ENCODE data around the gene ADAM12.
A peak's percentile ranks its signal among the peaks of the same experiment; 100 is the strongest.

Gene ADAM12

DNA sequence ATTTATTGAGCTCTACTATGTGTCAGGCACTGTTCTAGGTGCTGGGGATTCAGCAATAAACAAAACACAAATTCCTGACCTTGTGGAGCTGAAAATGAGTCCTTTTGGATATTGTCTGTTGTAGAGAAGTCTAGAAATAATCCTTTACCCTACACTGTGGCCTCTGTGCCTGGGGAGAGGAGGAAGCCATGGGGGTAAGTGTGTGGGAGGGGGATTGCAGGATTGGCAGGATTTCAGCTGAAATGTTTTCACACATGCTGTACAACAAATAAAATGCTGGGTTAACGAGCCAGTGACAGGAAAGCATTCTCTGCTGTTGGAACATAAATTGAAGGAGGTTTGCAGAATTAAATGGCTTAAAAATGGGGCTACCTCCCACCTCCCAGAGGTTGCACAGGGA lies 302.5 kb downstream of the ADAM12 start:
- DNase-seq (ENCODE audit: low read depth): no peak
- no peak overlapping the region for H3K4me3 ChIP-seq (ENCODE audit: low read depth, low read length)

DNA sequence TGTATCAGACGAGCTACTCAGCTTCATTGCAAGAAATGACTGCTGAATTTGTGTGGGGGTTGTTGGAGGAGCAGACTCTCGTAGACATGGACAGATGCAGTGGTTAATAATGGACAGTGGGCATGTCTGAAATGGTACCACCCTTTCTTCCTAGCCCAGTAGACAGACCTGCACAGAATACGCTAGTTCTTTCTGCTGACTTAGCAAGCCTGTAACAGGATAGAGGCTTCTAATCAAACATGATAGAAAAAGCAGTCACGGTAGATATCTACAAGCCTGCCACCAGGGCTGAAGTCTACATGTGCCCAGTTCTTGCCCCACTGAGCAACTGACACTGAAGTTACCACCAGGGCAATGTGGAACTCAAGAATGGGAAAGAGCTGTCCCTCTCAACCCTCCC lies 303.9 kb downstream of the ADAM12 start:
- no peak for DNase-seq (ENCODE audit: low read depth)
- no peak overlapping the region for H3K4me3 ChIP-seq (ENCODE audit: low read depth, low read length)

DNA sequence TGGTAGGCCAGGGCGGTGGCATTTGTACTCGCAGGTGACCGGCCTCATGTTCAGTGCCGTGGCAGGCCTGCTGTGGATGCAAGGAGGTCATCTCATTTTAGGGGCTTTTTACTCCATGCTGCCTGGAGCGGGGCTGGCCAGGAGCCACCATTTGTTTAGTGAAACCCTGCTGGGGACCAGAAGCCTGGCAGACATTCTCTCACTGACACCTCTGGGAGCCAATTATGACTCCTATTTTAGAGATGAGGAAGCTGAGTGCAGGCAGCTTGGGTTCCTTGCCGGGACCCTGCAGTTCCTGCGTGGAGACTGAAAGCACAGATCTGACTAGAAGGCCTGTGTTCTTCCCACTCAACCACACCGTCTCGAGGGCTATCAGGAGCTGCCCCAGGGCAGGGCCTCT lies 305.3 kb downstream of the ADAM12 start:
- no peak for DNase-seq (ENCODE audit: low read depth)
- H3K4me3 ChIP-seq (ENCODE audit: low read depth, low read length): no peak overlapping the region

DNA sequence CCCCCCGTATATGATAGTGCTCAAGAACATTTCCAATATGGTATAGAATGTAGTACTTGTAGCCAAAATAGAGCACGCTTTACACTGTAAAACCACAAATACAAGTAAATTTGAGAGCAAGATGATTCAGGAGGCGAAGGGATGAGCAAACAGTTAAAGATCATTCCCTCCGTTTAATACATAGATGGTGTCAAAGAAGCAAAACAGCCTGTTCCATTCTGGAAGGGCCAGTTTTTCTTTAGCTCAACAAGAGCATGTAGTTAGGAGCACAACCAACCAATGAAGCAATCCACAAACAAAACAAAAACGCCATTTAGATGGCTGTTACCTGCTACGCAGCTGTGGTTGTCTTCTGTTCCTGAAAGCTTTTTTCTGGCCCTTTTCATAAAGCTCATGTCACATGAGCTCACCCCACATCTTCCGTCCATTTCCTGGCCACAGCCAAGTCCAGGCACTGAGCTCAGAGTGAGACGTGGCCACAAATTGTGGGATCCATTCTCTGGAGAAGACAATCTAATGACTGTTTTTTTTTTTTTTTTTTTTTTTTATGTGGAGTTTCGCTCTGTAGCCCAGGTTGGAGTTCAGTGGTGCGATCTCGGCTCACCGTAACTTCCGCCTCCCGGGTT lies 306.3 kb downstream of the ADAM12 start:
- H3K4me3 ChIP-seq (ENCODE audit: low read depth, low read length): no peak overlapping the region
- DNase-seq (ENCODE audit: low read depth): no peak

DNA sequence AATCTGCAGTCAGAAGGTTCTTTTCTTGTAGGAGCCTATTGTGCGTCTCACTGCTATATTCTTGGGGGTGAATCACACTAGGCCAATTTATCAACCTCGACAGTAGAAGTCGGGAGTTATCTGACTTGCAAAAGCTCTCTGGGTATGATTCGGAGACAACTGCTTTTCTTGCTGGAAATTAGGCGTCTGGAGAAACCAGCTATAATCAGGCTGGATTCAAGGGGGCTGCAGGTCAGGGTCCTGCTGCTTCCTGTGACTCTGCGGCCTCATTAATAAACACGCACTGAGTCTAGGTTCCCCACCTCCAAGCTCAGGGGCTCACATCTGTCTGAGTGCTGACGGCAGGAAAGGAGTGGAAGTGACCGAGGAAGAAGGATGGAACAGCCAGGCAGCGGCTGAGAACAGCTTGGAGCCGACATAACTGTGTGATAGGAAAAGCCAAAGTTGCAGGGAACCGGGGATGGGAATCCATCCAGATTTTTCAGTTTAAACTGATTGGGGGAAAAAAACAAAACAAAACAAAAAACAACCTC lies 307.3 kb downstream of the ADAM12 start:
- no peak for DNase-seq (ENCODE audit: low read depth)
- H3K4me3 ChIP-seq (ENCODE audit: low read depth, low read length): no peak overlapping the region

DNA sequence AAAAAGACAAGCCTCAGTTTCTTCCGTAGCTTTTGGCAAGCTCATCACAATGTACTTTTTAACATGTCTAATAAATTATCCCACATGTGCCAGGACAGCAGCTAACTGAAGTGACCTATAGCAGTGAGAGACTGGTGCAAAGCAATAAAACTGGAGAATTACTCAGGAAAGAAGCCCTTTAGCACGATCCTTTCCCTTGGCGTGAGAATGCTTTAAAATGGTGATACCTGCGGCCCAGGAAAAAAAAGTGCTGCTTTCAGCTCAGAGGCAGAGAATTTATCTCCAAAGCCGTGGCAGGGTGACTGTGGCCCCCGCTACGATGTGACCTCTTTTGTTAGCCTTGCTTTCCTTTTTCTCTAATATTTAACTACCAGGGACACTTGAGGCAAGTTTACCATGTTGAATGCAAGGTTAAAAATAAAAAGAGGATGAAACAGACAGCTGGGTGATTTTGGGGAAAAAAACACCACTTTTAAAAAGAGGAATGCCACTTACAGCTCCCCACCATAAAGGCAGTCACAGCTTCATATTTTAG lies 307.9 kb downstream of the ADAM12 start:
- H3K4me3 ChIP-seq (ENCODE audit: low read depth, low read length): no peak overlapping the region
- DNase-seq (ENCODE audit: low read depth): no peak

DNA sequence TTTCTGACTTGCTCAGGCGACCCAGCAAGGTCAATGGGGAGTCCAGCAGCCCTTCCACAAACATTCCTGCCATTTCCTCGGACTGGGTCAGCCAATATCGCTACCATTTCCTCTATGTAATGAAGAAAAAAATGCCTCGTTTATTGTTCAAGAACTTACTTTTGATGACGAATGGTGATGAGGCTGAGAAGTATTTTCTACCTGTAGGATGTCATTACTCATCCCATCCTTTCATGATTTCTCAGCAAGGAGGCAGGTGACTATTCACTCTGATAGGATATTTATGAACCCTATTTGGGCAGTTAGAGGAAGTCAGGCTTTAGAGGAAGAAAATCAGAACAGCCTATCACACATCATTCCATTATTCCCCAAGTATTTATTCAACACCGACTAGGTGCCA lies 313.3 kb downstream of the ADAM12 start:
- H3K4me3 ChIP-seq (ENCODE audit: low read depth, low read length): no peak overlapping the region
- DNase-seq (ENCODE audit: low read depth): no peak

DNA sequence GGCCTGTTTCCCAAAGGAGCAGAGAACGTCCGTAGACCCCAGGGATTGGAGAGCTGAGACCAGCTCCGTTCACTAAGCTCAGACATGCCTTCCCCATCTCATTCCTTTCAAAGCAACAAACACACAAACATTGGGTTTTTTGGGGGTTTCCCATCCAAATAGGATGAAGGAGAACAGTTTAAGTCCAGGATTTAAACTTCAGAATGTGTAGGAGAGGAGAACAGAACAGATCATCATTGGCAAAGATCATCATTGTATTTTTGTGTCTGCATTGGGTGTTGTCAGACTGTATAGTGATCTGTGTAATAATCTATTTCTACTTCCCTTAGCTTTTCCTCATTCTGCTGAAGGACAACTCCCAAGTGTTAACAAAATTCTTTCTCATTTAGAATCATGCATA lies 314.0 kb downstream of the ADAM12 start:
- no peak overlapping the region for H3K4me3 ChIP-seq (ENCODE audit: low read depth, low read length)
- no peak for DNase-seq (ENCODE audit: low read depth)

DNA sequence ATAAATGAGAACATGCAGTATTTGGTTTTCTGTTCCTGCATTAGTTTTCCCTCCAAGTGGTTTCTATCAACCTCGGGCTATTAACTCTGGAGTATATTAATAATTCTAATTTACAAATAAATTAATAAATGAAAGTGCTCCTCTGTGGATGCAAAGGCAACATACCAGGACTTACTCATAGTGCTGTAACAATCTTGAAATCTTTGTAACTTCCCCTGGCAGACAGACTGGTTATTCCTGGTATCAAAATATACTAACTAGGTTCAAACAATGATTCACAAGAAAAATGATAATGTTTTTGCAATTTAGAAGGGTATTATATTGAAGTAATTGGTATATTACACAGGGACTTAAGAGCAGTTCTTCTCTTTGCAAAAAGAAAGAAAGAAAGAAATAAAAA lies 314.7 kb downstream of the ADAM12 start:
- H3K4me3 ChIP-seq (ENCODE audit: low read depth, low read length): no peak overlapping the region
- no peak for DNase-seq (ENCODE audit: low read depth)

DNA sequence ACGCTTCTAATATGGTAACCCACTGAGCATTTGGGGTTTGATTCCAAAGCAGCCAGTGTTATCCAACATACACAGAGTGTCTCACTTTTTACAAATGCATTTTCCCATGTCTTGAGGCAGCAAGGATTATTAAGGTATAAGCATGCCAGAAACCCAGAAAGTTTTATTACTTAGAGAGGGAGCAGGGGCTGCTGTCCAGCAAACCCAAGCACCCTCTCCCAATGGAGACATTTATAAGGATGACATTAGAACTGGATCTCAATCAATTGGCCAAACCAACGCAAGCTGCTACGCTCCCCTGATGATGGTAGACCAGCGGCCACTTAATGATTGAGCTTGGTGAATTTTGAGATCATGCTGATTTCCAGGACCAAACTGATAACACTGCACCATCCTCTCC lies 315.7 kb downstream of the ADAM12 start:
- H3K4me3 ChIP-seq (ENCODE audit: low read depth, low read length): no peak overlapping the region
- no peak for DNase-seq (ENCODE audit: low read depth)

DNA sequence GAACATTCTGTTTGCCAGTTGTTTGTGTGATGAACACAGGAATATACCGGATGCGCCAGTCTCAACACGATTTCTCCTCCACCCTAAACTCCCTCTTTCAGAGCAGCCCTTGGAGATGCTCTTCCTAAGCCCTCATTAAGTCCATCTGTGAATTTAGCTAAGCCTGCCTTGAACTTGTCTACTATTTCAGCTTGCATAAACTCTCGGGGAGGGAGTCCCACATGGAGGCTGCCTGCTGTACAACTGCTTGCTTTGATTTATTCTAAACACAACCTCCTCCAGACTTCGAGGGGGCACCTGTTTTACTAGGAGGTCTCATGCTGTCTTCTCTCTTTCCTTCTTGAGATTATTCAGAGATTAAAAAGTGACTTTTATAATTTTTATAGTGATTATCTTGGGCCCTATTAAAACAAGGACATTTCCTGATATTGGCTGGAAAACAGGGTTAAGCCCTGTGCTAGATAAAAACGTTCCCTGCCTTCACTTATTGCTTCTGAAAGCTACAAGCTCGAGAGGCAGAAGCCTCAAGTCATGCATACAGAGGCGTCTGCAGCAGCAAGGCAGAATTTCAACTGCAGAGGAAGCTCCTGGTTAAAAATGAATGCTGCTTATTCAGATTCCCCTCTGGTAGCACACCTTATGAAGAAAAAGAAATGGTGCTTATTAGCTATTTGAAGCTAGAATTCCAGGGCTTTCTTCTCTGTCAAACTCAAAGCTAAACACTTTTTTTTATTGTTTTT lies 317.6 kb downstream of the ADAM12 start:
- DNase-seq (ENCODE audit: low read depth): no peak
- H3K4me3 ChIP-seq (ENCODE audit: low read depth, low read length): no peak overlapping the region

DNA sequence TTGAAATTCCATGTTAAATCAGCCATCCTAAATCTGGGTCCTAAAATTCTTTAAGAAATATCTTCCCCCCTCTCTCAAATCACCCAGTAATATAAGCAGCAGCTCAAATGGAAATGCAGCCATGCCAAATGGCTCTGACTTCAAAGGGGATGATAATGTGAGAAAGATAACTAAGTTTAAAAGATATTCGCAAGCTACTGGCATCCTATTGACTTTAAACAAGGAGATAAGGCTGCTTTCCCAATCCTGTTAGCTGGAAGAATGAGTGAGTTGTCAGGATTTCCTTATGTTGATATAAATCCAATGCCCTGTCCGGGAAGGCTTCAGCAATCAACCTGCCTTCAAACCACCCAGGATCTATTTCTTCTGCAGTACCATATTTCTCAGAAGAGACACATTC lies 320.0 kb downstream of the ADAM12 start:
- DNase-seq (ENCODE audit: low read depth): no peak

DNA sequence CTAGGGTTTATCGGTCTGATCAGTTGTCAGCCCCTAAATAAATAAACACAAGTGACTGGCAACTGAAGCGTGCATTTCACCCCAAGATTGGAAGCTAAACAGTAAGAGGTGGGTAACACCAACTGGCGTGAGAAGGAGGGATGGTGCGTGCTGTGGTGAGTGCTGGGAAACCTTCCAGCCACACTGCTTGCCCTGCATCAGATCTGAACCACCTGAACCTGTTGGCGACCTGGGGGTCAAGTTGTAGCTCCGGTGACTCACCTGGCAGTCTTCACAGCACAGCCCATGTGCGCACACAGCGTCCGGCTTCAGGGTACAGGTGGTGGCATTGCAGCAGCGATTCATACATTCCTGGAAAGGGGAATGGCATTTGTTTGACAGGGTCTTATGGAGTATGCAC lies 321.8 kb downstream of the ADAM12 start:
- no peak for DNase-seq (ENCODE audit: low read depth)
- no peak overlapping the region for H3K4me3 ChIP-seq (ENCODE audit: low read depth, low read length)

More for the DNA sequence above, 320.0 kb downstream of the ADAM12 start:
- no peak overlapping the region for H3K4me3 ChIP-seq (ENCODE audit: low read depth, low read length)

DNA sequence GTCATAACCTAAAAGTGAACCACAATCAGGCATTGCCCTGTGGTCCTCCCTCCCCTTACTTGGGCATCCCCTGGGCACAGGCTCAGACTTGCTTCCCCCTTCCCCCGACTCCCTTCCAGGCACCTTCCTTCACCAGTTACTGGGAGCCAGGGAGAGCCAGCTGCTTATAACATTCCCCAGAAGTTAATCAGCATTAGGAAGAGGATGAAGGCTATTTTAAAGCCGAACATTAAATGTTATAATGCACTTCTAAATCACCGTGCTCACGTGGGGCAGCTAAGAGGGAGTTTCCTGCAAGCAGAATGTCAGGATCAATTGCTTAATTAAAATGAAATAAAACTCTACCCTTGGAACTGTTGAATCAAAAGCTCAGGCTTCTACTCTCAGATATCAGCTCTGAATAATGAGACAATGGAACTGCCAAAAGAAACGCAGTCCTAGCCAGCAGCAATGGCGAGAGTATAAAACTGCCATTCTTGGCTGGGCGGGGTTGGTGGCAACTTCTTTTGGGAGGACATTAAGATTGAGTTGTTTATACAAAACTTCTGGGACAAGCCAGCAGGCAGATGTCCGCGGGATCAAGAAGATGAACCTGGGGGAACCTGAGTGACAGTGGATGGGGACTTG lies 322.4 kb downstream of the ADAM12 start:
- DNase-seq (ENCODE audit: low read depth): no peak
- no peak overlapping the region for H3K4me3 ChIP-seq (ENCODE audit: low read depth, low read length)

DNA sequence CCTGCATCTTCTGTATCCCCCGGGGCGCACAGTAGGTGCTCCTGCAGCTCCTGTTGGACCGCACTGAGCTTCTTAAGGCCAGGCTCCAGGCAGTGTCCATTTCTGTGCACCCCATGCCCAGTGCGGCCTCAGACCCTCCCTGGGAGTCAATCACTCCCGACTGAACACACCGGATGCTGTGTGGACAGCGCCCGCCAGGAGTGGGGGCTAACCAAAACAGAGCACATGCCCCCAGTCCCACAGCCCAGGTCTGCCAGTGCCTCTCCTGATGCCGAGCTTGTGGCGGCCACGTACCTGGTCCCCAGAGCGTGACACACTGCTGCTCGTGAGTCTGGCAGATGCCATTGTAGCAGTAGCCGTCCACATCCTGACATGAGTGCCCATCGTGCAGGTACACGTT lies 323.8 kb downstream of the ADAM12 start:
- H3K4me3 ChIP-seq (ENCODE audit: low read depth, low read length): no peak overlapping the region
- no peak for DNase-seq (ENCODE audit: low read depth)

DNA sequence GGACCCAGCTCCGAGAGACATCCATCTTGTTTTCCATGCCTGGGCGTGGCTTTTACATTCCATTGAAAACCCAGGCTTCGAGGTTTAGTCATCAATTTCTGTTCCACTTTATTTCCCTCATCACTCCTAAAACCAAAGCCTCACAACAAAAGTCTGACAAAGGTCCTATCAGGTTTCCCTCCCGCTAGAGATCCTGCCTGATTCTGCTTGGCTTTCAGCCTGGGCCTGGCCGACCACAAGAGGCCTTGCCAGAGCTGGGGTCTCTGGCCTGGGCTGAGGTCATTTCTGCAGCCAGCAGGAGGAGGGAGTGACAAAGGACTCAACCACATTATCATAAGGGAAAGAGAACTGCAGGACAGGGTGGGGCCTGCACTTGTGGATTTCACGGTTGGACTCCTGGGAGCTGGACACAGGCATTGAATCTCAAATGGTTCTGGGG lies 324.9 kb downstream of the ADAM12 start:
- DNase-seq (ENCODE audit: low read depth): peak; percentile 75
- H3K4me3 ChIP-seq (ENCODE audit: low read depth, low read length): no peak overlapping the region

DNA sequence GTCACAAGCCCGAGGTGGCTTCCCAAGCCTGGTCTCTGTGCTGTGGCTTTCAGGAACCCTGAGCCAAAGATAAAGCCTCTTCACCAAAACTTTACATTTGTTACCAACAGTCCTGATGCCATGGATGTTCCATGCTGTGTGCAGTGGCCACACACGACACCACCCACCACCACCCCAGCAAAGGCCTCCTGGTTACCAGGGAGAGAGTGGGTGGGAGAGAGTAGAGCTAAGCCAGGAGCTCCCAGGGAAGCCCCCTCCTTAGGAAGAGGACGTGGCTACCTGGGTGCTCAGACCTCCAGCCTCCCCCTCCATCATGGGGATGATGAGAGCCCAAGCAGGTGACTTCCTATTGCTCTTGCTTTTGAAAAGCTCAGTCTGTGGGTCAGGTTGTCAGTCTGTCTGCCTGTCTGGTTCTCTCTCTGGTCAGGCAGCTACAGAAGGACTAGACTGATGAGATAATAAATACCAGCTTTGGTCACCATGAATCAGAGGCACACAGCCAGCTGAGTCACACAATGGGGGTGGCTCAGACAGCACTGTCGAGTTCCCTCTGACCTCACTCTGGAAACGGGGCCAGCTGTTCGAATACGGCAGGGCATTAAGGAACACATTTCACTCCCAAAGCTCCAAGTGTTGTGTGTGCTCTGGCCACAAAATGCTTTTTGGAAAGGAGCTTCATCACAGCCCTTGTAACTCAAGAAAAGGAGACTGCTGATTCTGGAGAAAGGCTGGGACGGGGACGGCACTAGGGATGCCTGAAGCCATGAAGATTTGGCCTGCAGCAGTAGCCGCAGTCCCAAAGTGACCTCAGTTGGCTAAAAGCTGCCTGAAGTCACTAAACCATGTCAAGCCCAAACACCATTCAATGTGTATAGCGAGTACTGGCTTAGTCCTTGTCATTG lies 325.9 kb downstream of the ADAM12 start:
- peak; percentile 96 for DNase-seq (ENCODE audit: low read depth)
- H3K4me3 ChIP-seq (ENCODE audit: low read depth, low read length): no peak overlapping the region

DNA sequence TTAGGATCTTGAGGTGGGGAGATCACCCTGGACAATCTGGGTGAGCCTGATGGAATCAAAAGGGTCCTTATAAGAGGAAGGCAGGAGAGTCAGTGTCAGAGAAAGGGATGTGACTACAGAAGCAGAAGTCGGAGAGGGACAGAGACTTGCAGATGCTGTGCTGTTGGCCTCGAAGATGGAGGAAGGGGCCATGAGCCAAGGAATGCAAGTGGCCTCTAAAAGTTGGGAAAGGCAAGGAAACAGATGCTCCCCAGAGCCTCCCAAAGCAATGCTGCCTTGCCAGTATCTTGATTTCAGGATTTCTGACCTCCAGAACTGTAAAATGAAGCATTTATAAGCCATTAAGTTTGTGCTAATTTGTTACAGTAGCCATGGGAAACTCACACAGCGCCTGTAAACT lies 326.8 kb downstream of the ADAM12 start:
- DNase-seq (ENCODE audit: low read depth): no peak
- no peak overlapping the region for H3K4me3 ChIP-seq (ENCODE audit: low read depth, low read length)

DNA sequence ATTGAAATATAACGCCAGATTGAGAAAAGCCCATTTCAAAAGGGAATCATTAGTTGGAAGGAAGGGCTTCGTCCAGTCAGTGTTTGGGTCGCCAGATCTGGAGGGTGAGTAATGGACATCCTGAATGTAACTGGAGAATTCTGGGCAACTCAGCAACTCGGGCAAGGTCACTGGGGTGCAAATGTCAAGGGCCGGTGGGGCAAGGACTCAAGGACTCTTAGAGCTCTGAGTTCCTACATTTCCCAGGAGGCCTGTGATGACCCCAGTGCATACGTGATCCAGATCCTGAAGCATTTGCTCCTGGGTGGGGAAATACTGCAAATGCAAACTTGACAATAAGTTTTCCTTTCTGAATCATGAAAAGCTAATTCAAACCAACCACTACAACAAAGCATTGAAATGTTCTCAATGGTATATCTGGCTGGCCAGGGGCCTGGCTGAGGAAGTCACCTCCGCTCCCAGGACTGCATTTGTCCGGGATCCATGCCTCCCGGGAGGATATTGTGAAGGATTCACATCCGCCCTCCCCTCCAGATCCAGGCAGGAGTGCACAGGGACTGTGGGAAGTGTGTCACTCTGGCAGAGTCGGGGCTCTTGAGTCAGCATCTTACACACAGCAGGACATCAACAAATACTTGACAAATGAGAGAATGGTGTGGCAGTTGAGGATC lies 327.9 kb downstream of the ADAM12 start:
- H3K4me3 ChIP-seq (ENCODE audit: low read depth, low read length): no peak overlapping the region
- DNase-seq (ENCODE audit: low read depth): peak; percentile 63
